MCF 10A (cell line): ENCODE measurements around the gene SFN. TPM values are rescaled to one million over a fixed set of nuclear protein-coding genes. Genes with fewer than 3 reads are reported as not detected.
"Not testable (repeated sequence)": the region's sequence is repeated elsewhere in the genome, so short reads cannot be mapped to it uniquely, and the experiment has no call there.

ENCODE experiments used
- BruUV-seq: library from RNA; stranded (reverse); fragments of 400-500 nt; replicated peaks from 2 replicates; lab custom pipeline; 2021; lab: Mats Ljungman, UMichigan
- CTCF ChIA-PET: fragments of 300-600 bp; sonication (Branson Sonifier 250); formaldehyde crosslinking; extraction: SDS; loops from one replicate; lab custom pipeline; 2021; ENCODE audit warnings: antibody characterized with exemption, inconsistent platforms; lab: Yijun Ruan, JAX
- POLR2A ChIA-PET: fragments of 300-600, 350-650 bp; sonication (Branson Sonifier 250); formaldehyde crosslinking; extraction: SDS; loops from one replicate; lab custom pipeline; 2020; ENCODE audit warnings: antibody characterized with exemption, inconsistent platforms; lab: Yijun Ruan, JAX
- DNase-seq: peaks from one replicate; pipeline ENCODE4 v3.0.0-alpha.2; 2018; ENCODE audit not compliant: unreplicated experiment
- H3K27ac Mint-ChIP-seq: one replicate; pipeline ENCODE4 v1.8.0; 2022; ENCODE audit warnings: mild to moderate bottlenecking, low read depth, mixed read lengths; ENCODE audit not compliant: unreplicated experiment
- H3K27me3 Mint-ChIP-seq: one replicate; pipeline ENCODE4 v1.8.0; 2022; ENCODE audit warnings: mixed read lengths; ENCODE audit not compliant: insufficient read depth, unreplicated experiment
- H3K36me3 Mint-ChIP-seq: one replicate; pipeline ENCODE4 v1.8.0; 2022; ENCODE audit warnings: mild to moderate bottlenecking, moderate library complexity, mixed read lengths; ENCODE audit not compliant: insufficient read depth, unreplicated experiment
- H3K4me1 Mint-ChIP-seq: one replicate; pipeline ENCODE4 v1.8.0; 2022; ENCODE audit warnings: mixed read lengths; ENCODE audit not compliant: insufficient read depth, unreplicated experiment
- H3K4me3 Mint-ChIP-seq: one replicate; pipeline ENCODE4 v1.8.0; 2022; ENCODE audit warnings: mild to moderate bottlenecking, moderate library complexity, mixed read lengths; ENCODE audit not compliant: unreplicated experiment
- H3K9me3 Mint-ChIP-seq: one replicate; pipeline ENCODE4 v1.8.0; 2022; ENCODE audit warnings: mixed read lengths; ENCODE audit not compliant: unreplicated experiment
- intact Hi-C: fragments of 100-400 bp; cut with micrococcal nuclease; formaldehyde crosslinking; loops from 2 replicates; pipeline ENCODE4 v1.14.1; 2022
- total RNA-seq: library from RNA; stranded (reverse); gene quantifications from 2 replicates; pipeline ENCODE4 v1.2.3, GENCODE V29; 2022
- TF ChIP-seq, protein P1 (sequence below): fragments of 200-600 bp; IDR thresholded peaks from one replicate; pipeline ENCODE4 v1.8.0; 2022; ENCODE audit warnings: antibody characterized with exemption, mild to moderate bottlenecking; ENCODE audit not compliant: unreplicated experiment

The SFN gene
- total RNA-seq, 1 experiment from 2014 or later: 337 TPM

DNA sequence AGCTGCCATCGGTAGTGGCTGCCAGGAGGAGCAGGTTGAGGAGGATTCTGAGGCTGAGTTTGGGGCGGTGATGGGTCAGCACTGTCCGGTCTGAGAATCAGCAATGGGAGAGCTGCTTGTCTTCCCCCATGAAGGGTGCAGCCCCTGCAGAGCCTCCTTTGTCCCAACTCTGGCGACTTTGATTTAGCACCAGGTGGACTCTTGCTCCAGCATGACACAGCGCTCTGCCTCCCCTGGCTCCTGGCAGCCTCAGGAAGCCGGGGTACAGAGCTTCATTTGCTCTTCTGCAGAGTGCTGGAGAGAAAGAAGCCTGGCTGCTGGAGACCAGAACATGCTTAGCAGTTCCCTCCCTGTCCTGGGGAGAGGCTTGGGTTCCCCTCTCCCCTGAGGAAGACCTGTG, 23.2 kb upstream of the SFN start:
- no peaks in the 10 kb centered on the region for H3K27me3 Mint-ChIP-seq
- H3K4me3 Mint-ChIP-seq: no peak overlapping the region
- H3K27ac Mint-ChIP-seq: no peak overlapping the region
- DNase-seq: no peak
- CTCF ChIA-PET: interaction anchor here (1.5 kb wide), 1 partner anchor 9 kb away, joined by 4 read pairs; no protein-coding TSS in a partner anchor
- intact Hi-C loops: no loop called here
- no TSS peak for BruUV-seq
- peaks cover 40% of the 10 kb centered on the region for H3K36me3 Mint-ChIP-seq
- H3K4me1 Mint-ChIP-seq: no peaks in the 10 kb centered on the region
- POLR2A ChIA-PET: interaction anchor here (0.8 kb wide), 1 partner anchor 18 kb away, joined by 3 read pairs; no protein-coding TSS in a partner anchor
- TF ChIP-seq, protein P1, sequence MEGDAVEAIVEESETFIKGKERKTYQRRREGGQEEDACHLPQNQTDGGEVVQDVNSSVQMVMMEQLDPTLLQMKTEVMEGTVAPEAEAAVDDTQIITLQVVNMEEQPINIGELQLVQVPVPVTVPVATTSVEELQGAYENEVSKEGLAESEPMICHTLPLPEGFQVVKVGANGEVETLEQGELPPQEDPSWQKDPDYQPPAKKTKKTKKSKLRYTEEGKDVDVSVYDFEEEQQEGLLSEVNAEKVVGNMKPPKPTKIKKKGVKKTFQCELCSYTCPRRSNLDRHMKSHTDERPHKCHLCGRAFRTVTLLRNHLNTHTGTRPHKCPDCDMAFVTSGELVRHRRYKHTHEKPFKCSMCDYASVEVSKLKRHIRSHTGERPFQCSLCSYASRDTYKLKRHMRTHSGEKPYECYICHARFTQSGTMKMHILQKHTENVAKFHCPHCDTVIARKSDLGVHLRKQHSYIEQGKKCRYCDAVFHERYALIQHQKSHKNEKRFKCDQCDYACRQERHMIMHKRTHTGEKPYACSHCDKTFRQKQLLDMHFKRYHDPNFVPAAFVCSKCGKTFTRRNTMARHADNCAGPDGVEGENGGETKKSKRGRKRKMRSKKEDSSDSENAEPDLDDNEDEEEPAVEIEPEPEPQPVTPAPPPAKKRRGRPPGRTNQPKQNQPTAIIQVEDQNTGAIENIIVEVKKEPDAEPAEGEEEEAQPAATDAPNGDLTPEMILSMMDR: no peak
- H3K9me3 Mint-ChIP-seq: no peaks in the 10 kb centered on the region

DNA sequence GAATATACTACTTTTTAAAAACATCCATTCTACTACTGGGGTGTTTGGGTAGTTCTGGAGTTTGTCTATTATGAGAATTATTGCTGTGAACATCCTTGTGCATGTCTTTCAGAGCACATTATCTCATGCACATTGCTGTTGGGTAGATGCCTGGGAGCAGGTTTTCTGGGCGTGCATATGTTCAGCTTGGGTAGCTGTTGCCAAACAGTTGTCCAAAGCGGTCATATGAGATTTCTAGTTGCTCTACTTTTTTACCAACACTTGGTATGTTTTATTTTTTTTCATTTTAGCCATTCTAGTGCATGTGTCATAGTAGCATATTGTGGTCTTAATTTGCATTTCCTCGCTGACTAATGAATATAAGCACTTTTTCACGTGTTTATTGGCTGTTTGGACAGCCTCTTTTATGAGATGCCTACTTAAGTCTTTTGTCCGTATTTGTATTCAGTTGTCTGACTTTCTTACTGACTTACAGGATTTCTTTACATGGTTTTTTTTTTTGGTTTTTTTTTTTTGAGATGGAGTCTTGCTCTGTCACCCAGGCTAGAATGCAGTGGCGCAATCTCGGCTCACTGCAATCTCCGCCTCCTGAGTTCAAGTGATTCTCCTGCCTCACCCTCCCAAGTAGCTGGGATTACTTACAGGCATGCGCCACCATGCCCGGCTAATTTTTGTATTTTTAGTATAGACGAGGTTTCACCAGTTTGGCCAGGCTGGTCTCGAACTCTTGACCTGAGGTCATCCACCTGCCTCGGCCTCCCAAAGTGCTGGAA, 18.3 kb upstream of the SFN start:
- no peak overlapping the region for H3K27ac Mint-ChIP-seq
- no peak for DNase-seq
- H3K4me3 Mint-ChIP-seq: no peak overlapping the region
- no peaks in the 10 kb centered on the region for H3K27me3 Mint-ChIP-seq
- TF ChIP-seq, protein P1: no peak
- POLR2A ChIA-PET: interaction anchor here (0.7 to 1.2 kb wide), 3 partner anchors 18 to 151 kb away, joined by 3 read pairs; partner anchors contain the start of genes NUDC and ZDHHC18
- BruUV-seq: no TSS peak
- peaks cover 57% of the 10 kb centered on the region for H3K36me3 Mint-ChIP-seq
- peaks cover 21% of the 10 kb centered on the region for H3K4me1 Mint-ChIP-seq
- H3K9me3 Mint-ChIP-seq: no peaks in the 10 kb centered on the region
- CTCF ChIA-PET: interaction anchor here (0.5 kb wide), 1 partner anchor 17 kb away, joined by 5 read pairs; no protein-coding TSS in a partner anchor
- intact Hi-C loops: no loop called here

DNA sequence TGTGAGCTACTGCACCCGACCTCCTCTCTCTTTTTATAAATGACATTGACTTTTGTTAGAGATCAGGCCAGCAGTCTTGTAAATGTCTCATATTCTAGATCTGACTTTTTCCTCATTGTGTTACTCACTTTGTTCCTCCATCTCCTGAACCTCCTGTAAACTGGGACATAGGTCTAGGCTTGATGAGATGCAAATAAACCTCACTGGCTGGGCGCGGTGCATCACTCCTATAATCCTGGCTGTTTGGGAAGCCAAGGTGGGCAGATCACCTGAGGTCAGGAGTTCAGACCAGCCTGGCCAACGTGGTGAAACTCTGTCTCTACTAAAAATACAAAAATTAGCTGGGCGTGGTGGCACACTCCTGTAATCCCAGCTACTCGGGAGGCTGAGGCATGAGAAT, 15.1 kb upstream of the SFN start:
- H3K27ac Mint-ChIP-seq: peak overlapping the region; percentile 77
- H3K4me1 Mint-ChIP-seq: peaks cover 26% of the 10 kb centered on the region
- peaks cover 67% of the 10 kb centered on the region for H3K36me3 Mint-ChIP-seq
- not testable (repeated sequence) for DNase-seq, H3K4me3 Mint-ChIP-seq, BruUV-seq, H3K27me3 Mint-ChIP-seq, H3K9me3 Mint-ChIP-seq
- POLR2A ChIA-PET: interaction anchor here (5.8 kb wide), 1 partner anchor 14 kb away, joined by 131 read pairs; the partner anchor contains the start of gene SFN
- intact Hi-C loops: loop anchor here (2.0 kb wide), 1 partner anchor 17 kb away; no protein-coding TSS in a partner anchor
- CTCF ChIA-PET: interaction anchor here (0.6 to 2.3 kb wide), 9 partner anchors 8 to 1116 kb away, joined by 3 to 23 read pairs (median 4); no protein-coding TSS in a partner anchor

DNA sequence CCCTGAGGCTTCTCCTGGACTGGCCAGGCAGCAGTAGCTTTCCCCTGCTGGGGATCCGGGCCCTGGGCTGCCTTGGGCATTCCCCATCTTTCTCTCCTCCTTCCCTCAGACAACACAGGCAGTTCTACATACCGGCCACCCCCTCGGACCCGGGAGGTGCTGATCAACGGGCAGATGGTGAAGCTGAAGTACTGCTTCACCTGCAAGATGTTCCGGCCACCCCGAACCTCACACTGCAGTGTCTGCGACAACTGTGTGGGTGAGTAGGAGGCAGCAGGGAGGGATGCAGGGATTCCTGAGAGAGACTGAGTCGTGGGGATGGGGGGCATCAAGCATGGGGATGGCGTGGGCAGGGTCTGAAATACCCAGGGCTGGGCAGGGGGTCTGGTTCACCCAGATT, 14.4 kb upstream of the SFN start:
- H3K4me3 Mint-ChIP-seq: no peak overlapping the region
- no peak for DNase-seq
- peaks cover 26% of the 10 kb centered on the region for H3K4me1 Mint-ChIP-seq
- H3K27me3 Mint-ChIP-seq: no peaks in the 10 kb centered on the region
- TF ChIP-seq, protein P1: no peak
- H3K9me3 Mint-ChIP-seq: no peaks in the 10 kb centered on the region
- ChIA-PET POLR2A (interaction anchor here (0.7 to 5.8 kb wide), 10 partner anchors 13 to 348 kb away, joined by 3 to 131 read pairs (median 4); partner anchors contain the start of genes GPN2, SFN and TENT5B), CTCF (interaction anchor here (0.6 to 2.8 kb wide), 16 partner anchors 9 to 1116 kb away, joined by 3 to 23 read pairs (median 4); partner anchors contain the start of gene GPN2)
- BruUV-seq: no TSS peak
- intact Hi-C loops: loop anchor here (2.0 kb wide), 1 partner anchor 16 kb away; no protein-coding TSS in a partner anchor
- H3K27ac Mint-ChIP-seq: peak overlapping the region; percentile 88
- H3K36me3 Mint-ChIP-seq: peaks cover 73% of the 10 kb centered on the region
